PC-3 (cell line): Measurements from ENCODE around the gene CRACR2B. TPM values are rescaled to one million over a fixed set of nuclear protein-coding genes. Genes with fewer than 3 reads are reported as not detected.

ENCODE experiments used
- ATAC-seq: fragments of 200-7000 bp; cut with Tn5 transposase; 2 replicates; pipeline ENCODE4 v1.9.1; 2020; ENCODE audit warnings: mild to moderate bottlenecking, moderate library complexity
- BruUV-seq: library from RNA; stranded (reverse); fragments of 400-500 nt; replicated peaks from 2 replicates; lab custom pipeline; 2021; lab: Mats Ljungman, UMichigan
- CTCF ChIA-PET: fragments of 300-600 bp; sonication (Branson Sonifier 250); formaldehyde crosslinking; loops from one replicate; lab custom pipeline; 2022; ENCODE audit warnings: antibody characterized with exemption; lab: Charles Lee
- POLR2A ChIA-PET: fragments of 300-600 bp; sonication (Branson Sonifier 250); formaldehyde crosslinking; loops from one replicate; lab custom pipeline; 2022; ENCODE audit warnings: antibody characterized with exemption; ENCODE audit not compliant: unreplicated experiment; lab: Charles Lee
- DNase-seq: peaks from one replicate; pipeline ENCODE4 v3.0.0-alpha.2; 2015
- H2AFZ ChIP-seq: fragments of 300-600 bp; sonication (generic); 2 replicates; pipeline ENCODE4 v1.6.0; 2016; ENCODE audit warnings: antibody characterized with exemption, low read length
- H3F3A ChIP-seq: fragments of 300-600 bp; sonication (generic); one replicate; pipeline ENCODE4 v1.6.0; 2017; ENCODE audit warnings: antibody characterized with exemption, low read length, control low read depth, mild to moderate bottlenecking; ENCODE audit not compliant: unreplicated experiment
- H3K27ac ChIP-seq: fragments of 300-600 bp; sonication (generic); 2 replicates; pipeline ENCODE4 v1.5.1; 2016; ENCODE audit warnings: mild to moderate bottlenecking, low read length
- H3K27me3 ChIP-seq: fragments of 300-600 bp; sonication (generic); 2 replicates; pipeline ENCODE4 v1.6.1; 2016; ENCODE audit warnings: low read length, mixed read lengths
- H3K36me3 ChIP-seq: fragments of 300-600 bp; sonication (generic); 2 replicates; pipeline ENCODE4 v1.6.1; 2016; ENCODE audit warnings: low read depth, mixed run types, low read length, mixed read lengths
- H3K4me1 ChIP-seq: fragments of 300-600 bp; sonication (generic); 2 replicates; pipeline ENCODE4 v1.5.1; 2016; ENCODE audit warnings: low read length; ENCODE audit not compliant: insufficient read depth
- H3K4me2 ChIP-seq: fragments of 300-600 bp; sonication (generic); 2 replicates; pipeline ENCODE4 v1.6.0; 2016; ENCODE audit warnings: low read length
- H3K4me3 ChIP-seq: fragments of 300-600 bp; sonication (generic); 2 replicates; pipeline ENCODE4 v1.5.1; 2016; ENCODE audit warnings: mild to moderate bottlenecking, low read length, mixed read lengths
- H3K79me2 ChIP-seq: fragments of 300-600 bp; sonication (generic); 2 replicates; pipeline ENCODE4 v1.6.1; 2017; ENCODE audit warnings: low read length, mixed read lengths
- H3K9ac ChIP-seq: fragments of 300-600 bp; sonication (generic); 2 replicates; pipeline ENCODE4 v1.6.0; 2016; ENCODE audit warnings: mild to moderate bottlenecking, low read length
- H3K9me2 ChIP-seq: fragments of 300-600 bp; sonication (generic); replicated peaks from 2 replicates; pipeline ENCODE4 v1.6.1; 2016; ENCODE audit warnings: mixed run types, low read length, mixed read lengths
- H3K9me3 ChIP-seq: fragments of 300-600 bp; sonication (generic); 2 replicates; pipeline ENCODE4 v1.6.1; 2016; ENCODE audit warnings: low read length, mixed read lengths
- H4K20me1 ChIP-seq: fragments of 300-600 bp; sonication (generic); 2 replicates; pipeline ENCODE4 v1.6.1; 2016; ENCODE audit warnings: low read length, mixed read lengths
- EZH2 ChIP-seq: fragments of 300-600 bp; sonication (generic); IDR thresholded peaks from one replicate; pipeline ENCODE4 v1.6.1; 2017; ENCODE audit warnings: antibody characterized with exemption, mild to moderate bottlenecking, low read length; ENCODE audit not compliant: unreplicated experiment
- EZH2phosphoT487 ChIP-seq: fragments of 300-600 bp; sonication (generic); IDR thresholded peaks from 2 replicates; pipeline ENCODE4 v1.6.1; 2018; ENCODE audit warnings: mild to moderate bottlenecking, antibody characterized with exemption, low read length, borderline replicate concordance
- intact Hi-C: fragments of 100-400 bp; cut with micrococcal nuclease; formaldehyde crosslinking; loops from 2 replicates; pipeline ENCODE4 v1.9.0; 2023
- total RNA-seq: library from RNA; depleted of rRNA; stranded (reverse); fragments of >200 nt; gene quantifications from 2 replicates; pipeline ENCODE4 v1.2.3, GENCODE V29; 2014
- TF ChIP-seq, protein P1 (sequence below): fragments of 300-600 bp; sonication (generic); conservative IDR thresholded peaks from 2 replicates; pipeline ENCODE4 v1.5.1; 2017; ENCODE audit warnings: antibody characterized with exemption, low read depth, mild to moderate bottlenecking, low read length

The CRACR2B gene
- total RNA-seq, 1 experiment from 2014 or later: 10.6 TPM

DNA sequence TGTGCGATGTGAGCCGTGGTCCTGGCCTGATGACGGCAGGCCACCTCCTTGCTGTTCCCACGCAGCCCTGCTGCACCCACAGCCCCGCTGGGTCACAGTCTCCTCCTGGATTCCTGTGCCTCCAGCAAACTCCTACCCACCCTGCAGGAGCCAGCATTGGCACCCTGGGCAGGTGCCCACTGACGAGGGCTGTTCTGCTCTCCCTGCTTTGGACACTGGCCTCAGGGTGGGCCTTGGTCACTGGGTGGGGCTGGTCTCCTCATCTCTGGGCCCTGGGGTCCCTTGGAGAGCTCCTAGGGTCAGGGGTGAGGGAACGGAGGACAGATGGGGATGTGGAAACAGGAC is 27.6 kb downstream of the CRACR2B start:
- Histone ChIP-seq H3K4me2 (no peak overlapping the region), H3K9me3 (no peaks in the 10 kb centered on the region), H3K9ac (no peak overlapping the region), H4K20me1 (no peaks in the 10 kb centered on the region), H3K9me2 (no peaks in the 10 kb centered on the region), H3K36me3 (no peaks in the 10 kb centered on the region), H3K4me3 (no peak overlapping the region), H3K27me3 (no peaks in the 10 kb centered on the region), H3K79me2 (no peaks in the 10 kb centered on the region), H3K4me1 (no peaks in the 10 kb centered on the region), H3F3A (no peaks in the 10 kb centered on the region), H3K27ac (no peak overlapping the region), H2AFZ (no peak overlapping the region)
- DNase-seq (no peak), ATAC-seq (no peak)
- CTCF ChIA-PET: no interaction called here
- BruUV-seq: no TSS peak
- intact Hi-C loops: no loop called here
- TF ChIP-seq, protein P1, sequence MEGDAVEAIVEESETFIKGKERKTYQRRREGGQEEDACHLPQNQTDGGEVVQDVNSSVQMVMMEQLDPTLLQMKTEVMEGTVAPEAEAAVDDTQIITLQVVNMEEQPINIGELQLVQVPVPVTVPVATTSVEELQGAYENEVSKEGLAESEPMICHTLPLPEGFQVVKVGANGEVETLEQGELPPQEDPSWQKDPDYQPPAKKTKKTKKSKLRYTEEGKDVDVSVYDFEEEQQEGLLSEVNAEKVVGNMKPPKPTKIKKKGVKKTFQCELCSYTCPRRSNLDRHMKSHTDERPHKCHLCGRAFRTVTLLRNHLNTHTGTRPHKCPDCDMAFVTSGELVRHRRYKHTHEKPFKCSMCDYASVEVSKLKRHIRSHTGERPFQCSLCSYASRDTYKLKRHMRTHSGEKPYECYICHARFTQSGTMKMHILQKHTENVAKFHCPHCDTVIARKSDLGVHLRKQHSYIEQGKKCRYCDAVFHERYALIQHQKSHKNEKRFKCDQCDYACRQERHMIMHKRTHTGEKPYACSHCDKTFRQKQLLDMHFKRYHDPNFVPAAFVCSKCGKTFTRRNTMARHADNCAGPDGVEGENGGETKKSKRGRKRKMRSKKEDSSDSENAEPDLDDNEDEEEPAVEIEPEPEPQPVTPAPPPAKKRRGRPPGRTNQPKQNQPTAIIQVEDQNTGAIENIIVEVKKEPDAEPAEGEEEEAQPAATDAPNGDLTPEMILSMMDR: no peak
- TF ChIP-seq EZH2: no peak
- no peak for TF ChIP-seq EZH2phosphoT487
- POLR2A ChIA-PET: no interaction called here

DNA sequence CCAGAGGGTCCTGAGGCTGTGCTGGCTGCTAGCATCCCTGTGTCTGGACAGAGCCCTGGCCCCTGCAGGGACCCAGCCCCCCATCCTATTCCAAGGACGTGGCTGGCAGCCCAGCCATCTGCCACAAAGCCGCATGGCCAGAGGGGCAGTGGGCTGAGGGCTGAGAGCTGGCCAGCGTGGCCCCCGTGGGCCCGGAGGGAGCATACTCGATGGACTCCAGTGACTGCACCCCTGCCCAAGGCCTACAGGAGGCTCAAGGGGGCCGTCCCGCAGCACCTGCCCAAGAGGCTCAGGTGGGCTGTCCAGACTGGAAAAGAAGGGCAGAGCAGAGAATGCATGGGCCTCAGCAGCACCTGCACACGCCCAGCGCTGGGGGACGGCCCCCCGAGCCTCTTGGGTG is 28.1 kb downstream of the CRACR2B start:
- no peaks in the 10 kb centered on the region for H3K9me2 ChIP-seq
- BruUV-seq: no TSS peak
- H3K36me3 ChIP-seq: no peaks in the 10 kb centered on the region
- H3F3A ChIP-seq: no peaks in the 10 kb centered on the region
- H3K4me1 ChIP-seq: no peaks in the 10 kb centered on the region
- no peak overlapping the region for H3K4me3 ChIP-seq
- CTCF ChIA-PET: no interaction called here
- no peaks in the 10 kb centered on the region for H4K20me1 ChIP-seq
- DNase-seq (no peak), ATAC-seq (no peak)
- H3K9me3 ChIP-seq: no peaks in the 10 kb centered on the region
- H3K9ac ChIP-seq: no peak overlapping the region
- no peaks in the 10 kb centered on the region for H3K27me3 ChIP-seq
- intact Hi-C loops: no loop called here
- no peak overlapping the region for H3K27ac ChIP-seq
- no peak overlapping the region for H2AFZ ChIP-seq
- TF ChIP-seq, protein P1: no peak
- no peak for TF ChIP-seq EZH2phosphoT487
- no peak for TF ChIP-seq EZH2
- no peaks in the 10 kb centered on the region for H3K79me2 ChIP-seq
- POLR2A ChIA-PET: interaction anchor here (0.7 kb wide), 1 partner anchor 23 kb away, joined by 3 read pairs; the partner anchor contains the start of gene CD151
- H3K4me2 ChIP-seq: no peak overlapping the region

DNA sequence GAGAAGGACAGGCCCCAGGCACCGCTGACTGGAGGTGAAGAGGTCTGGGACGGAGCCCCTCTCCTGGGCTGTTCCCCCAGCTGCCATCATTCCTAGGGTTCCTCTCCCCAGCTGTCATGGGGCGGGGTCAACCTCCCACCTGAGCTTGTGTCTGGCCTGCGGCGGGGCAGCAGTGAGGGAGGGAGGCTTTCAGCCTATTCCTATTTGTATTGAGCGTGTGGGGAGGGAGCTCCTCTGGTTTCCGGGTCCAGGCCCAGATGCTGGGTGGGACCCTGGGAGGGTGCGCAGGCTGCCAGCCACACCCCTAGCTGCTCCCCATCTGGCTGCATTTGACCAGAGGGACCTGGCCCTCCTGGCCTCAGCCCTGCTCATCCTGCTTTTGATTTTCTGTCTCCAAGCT is 28.7 kb downstream of the CRACR2B start:
- CTCF ChIA-PET: no interaction called here
- no peaks in the 10 kb centered on the region for H3F3A ChIP-seq
- H3K9me3 ChIP-seq: no peaks in the 10 kb centered on the region
- no peak overlapping the region for H3K4me2 ChIP-seq
- H3K27ac ChIP-seq: no peak overlapping the region
- H3K9ac ChIP-seq: no peak overlapping the region
- no peak for ATAC-seq
- no peaks in the 10 kb centered on the region for H3K79me2 ChIP-seq
- intact Hi-C loops: no loop called here
- H3K27me3 ChIP-seq: no peaks in the 10 kb centered on the region
- POLR2A ChIA-PET: interaction anchor here (0.7 kb wide), 1 partner anchor 24 kb away, joined by 3 read pairs; the partner anchor contains the start of gene CD151
- H3K9me2 ChIP-seq: no peaks in the 10 kb centered on the region
- DNase-seq: no peak
- no peak overlapping the region for H3K4me3 ChIP-seq
- H3K4me1 ChIP-seq: no peaks in the 10 kb centered on the region
- H3K36me3 ChIP-seq: no peaks in the 10 kb centered on the region
- TF ChIP-seq EZH2 (no peak), EZH2phosphoT487 (no peak)
- TF ChIP-seq, protein P1: no peak
- BruUV-seq: no TSS peak
- H4K20me1 ChIP-seq: no peaks in the 10 kb centered on the region
- no peak overlapping the region for H2AFZ ChIP-seq
